Omental fat pad (tissue), 4 donors: ENCODE results near the gene CS. TPM values are rescaled to one million over a fixed set of nuclear protein-coding genes. Genes with fewer than 3 reads are reported as not detected.

Experiments used
- ATAC-seq: fragments of 150-250 bp; one replicate; pipeline ENCODE4 v1.9.1; 2016; ENCODE audit warnings: mild to moderate bottlenecking, moderate library complexity; ENCODE audit not compliant: low FRiP score
- DNase-seq: peaks from one replicate; pipeline ENCODE4 v3.0.0-alpha.2; 2019; ENCODE audit warnings: low spot score
- CTCF ChIP-seq, 3 donors: fragments of 450-650 bp; IDR thresholded peaks; one replicate each; pipeline ENCODE4 v1.5.1; 2016 to 2017; ENCODE audit warnings: antibody characterized with exemption in 3 of 3, mild to moderate bottlenecking in 3 of 3, moderate library complexity in 2 of 3
- total RNA-seq, 4 donors: library from RNA; depleted of rRNA; stranded (reverse); fragments of >200 nt; gene quantifications; one replicate each; pipeline ENCODE4 v1.1.0, GENCODE V29; 2016

The CS gene
- total RNA-seq, 4 donors from 2014 or later: 143 to 210 (median 194) TPM

- no peak for ATAC-seq
- TF ChIP-seq CTCF (IDR thresholded peaks at IDR 0.05): no peak
Measured at GRCh38 chr12:56234746-56235436, 65.2 kb downstream of the CS start.

GRCh38 chr12:56231184-56231582 is 68.9 kb downstream of the CS start:
- DNase-seq: no peak
- ATAC-seq: no peak
- no peak for TF ChIP-seq CTCF (IDR thresholded peaks at IDR 0.05)

More at GRCh38 chr12:56234746-56235436, 65.2 kb downstream of the CS start:
- no peak for DNase-seq

GRCh38 chr12:56230432-56231183 is 69.5 kb downstream of the CS start:
- ATAC-seq (no peak), DNase-seq (no peak)
- TF ChIP-seq CTCF (IDR thresholded peaks at IDR 0.05): no peak

- no peak for ATAC-seq
- no peak for TF ChIP-seq CTCF (IDR thresholded peaks at IDR 0.05)
- no peak for DNase-seq
Measured at GRCh38 chr12:56229916-56230431, 70.2 kb downstream of the CS start, which contains the start of gene SLC39A5. Gene SLC39A5 (plus strand): TSS chr12:56230051. CDS start chr12:56231275, 1,224 bp downstream.

- no peak for DNase-seq
- ATAC-seq: no peak
- TF ChIP-seq CTCF (IDR thresholded peaks at IDR 0.05): no peak
Measured at GRCh38 chr12:56229082-56229481, 71.0 kb downstream of the CS start.

- ATAC-seq (no peak), DNase-seq (no peak)
- TF ChIP-seq CTCF (IDR thresholded peaks at IDR 0.05): no peak
Measured at GRCh38 chr12:56224954-56225353, 75.2 kb downstream of the CS start.
